ENCODE results near the gene PYCARD. TPM values are rescaled to one million over a fixed set of nuclear protein-coding genes. Genes with fewer than 3 reads are reported as not detected.
"Not testable (repeated sequence)": the region's sequence is repeated elsewhere in the genome, so short reads cannot be mapped to it uniquely, and the experiment has no call there.

Gene PYCARD
- total RNA-seq, 1 experiment from 2014 or later: 37.5 TPM

DNA sequence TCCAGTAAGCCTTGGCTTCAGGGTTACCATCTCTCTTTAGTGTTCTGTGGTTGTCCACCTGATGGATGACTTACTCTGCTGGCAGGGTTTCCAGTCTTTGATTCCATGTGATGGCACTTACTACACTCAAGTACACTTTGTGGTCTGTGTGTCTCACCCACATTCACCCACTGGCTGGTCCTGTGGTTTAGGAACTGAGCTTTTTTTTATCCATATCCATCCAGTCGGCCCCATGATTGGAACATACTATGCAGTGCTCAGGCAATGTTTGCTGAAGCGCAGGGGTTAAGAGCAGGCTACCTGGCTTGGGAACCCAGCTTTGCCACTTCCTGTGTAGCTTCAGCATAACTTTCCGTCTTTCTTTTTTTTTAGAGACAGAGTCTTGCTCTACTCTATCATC is 25.4 kb downstream of the PYCARD start:
- Mint-ChIP-seq H3K9me3 (peaks cover 3 to 11% of the 10 kb centered on the region in 2 experiments; a peak in 4 of 5 replicates), H3K27ac (peak overlapping the region in 1 of 3 experiments; percentile 40; a peak in 1 of 7 replicates), H3K4me3 (no peak overlapping the region), H3K4me1 (peaks cover 25 to 28% of the 10 kb centered on the region in 2 experiments), H3K27me3 (ENCODE audit: low read depth) (no peaks in the 10 kb centered on the region; the same call in none of the 2 replicates), H3K36me3 (ENCODE audit: insufficient read depth in 1 of 3, low read depth in 3 of 3) (peaks cover 12 to 14% (median 14%) of the 10 kb centered on the region in 3 experiments)
- Histone ChIP-seq H3K79me1 (ENCODE audit: insufficient read depth, low read depth, low read length, poor library complexity, severe bottlenecking) (no peaks in the 10 kb centered on the region), H2BK5ac (ENCODE audit: insufficient read length, low read length) (no peak overlapping the region), H4K5ac (ENCODE audit: insufficient read length, low read depth, low read length) (no peak overlapping the region), H3K79me2 (ENCODE audit: insufficient read depth, low read length) (peaks cover 16% of the 10 kb centered on the region), H2AK5ac (ENCODE audit: insufficient read length, low read length) (no peak overlapping the region), H2AFZ (ENCODE audit: low read length) (no peak overlapping the region), H3K9ac (ENCODE audit: extremely low read depth, insufficient read length, low read length) (no peak overlapping the region), H3K56ac (ENCODE audit: insufficient read length, low read depth, low read length) (no peak overlapping the region), H3K4me1 (ENCODE audit: insufficient read depth, low read length) (no peaks in the 10 kb centered on the region; the same call in 1 of the 2 replicates), H3K27me3 (ENCODE audit: insufficient read depth, low read length) (no peaks in the 10 kb centered on the region), H3K4me2 (ENCODE audit: insufficient read depth, insufficient read length, low read length) (no peak overlapping the region), H3K27ac (ENCODE audit: insufficient read length, low read depth, low read length) (no peak overlapping the region), H3K9me3 (ENCODE audit: control insufficient read depth, low read depth, low read length) (no peaks in the 10 kb centered on the region), H3K14ac (ENCODE audit: insufficient read depth, low read length) (no peak overlapping the region), H2BK120ac (ENCODE audit: low read depth, low read length, poor library complexity, severe bottlenecking) (no peak overlapping the region), H3K4ac (ENCODE audit: low read depth, low read length) (no peak overlapping the region), H4K91ac (ENCODE audit: insufficient read length, low read depth, low read length) (no peak overlapping the region), H3K23ac (ENCODE audit: insufficient read length, low read depth, low read length) (no peak overlapping the region), H4K8ac (replicated peaks; ENCODE audit: insufficient read length, low read depth, low read length) (no peak overlapping the region), H3K18ac (ENCODE audit: insufficient read length, low read depth, low read length) (no peak overlapping the region), H2BK12ac (ENCODE audit: insufficient read length, low read depth, low read length) (no peak overlapping the region), H3T11ph (ENCODE audit: low read length) (no peak overlapping the region), H2BK15ac (ENCODE audit: low read depth, low read length) (no peak overlapping the region), H4K20me1 (ENCODE audit: control insufficient read depth, insufficient read depth, insufficient read length) (no peaks in the 10 kb centered on the region), H2BK20ac (ENCODE audit: low read depth, low read length, poor library complexity, severe bottlenecking) (no peak overlapping the region), H3K23me2 (ENCODE audit: insufficient read length, low read depth, low read length, poor library complexity, severe bottlenecking) (peaks cover 9% of the 10 kb centered on the region)
- DNase-seq: no peak
- no CpG with 5 or more reads among the region's 3 CpGs for WGBS (ENCODE audit: extremely low coverage, insufficient read length, low lambda C conversion rate)
- TF ChIP-seq, protein P1, sequence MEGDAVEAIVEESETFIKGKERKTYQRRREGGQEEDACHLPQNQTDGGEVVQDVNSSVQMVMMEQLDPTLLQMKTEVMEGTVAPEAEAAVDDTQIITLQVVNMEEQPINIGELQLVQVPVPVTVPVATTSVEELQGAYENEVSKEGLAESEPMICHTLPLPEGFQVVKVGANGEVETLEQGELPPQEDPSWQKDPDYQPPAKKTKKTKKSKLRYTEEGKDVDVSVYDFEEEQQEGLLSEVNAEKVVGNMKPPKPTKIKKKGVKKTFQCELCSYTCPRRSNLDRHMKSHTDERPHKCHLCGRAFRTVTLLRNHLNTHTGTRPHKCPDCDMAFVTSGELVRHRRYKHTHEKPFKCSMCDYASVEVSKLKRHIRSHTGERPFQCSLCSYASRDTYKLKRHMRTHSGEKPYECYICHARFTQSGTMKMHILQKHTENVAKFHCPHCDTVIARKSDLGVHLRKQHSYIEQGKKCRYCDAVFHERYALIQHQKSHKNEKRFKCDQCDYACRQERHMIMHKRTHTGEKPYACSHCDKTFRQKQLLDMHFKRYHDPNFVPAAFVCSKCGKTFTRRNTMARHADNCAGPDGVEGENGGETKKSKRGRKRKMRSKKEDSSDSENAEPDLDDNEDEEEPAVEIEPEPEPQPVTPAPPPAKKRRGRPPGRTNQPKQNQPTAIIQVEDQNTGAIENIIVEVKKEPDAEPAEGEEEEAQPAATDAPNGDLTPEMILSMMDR (conservative IDR thresholded peaks at IDR 0.05): no peak

DNA sequence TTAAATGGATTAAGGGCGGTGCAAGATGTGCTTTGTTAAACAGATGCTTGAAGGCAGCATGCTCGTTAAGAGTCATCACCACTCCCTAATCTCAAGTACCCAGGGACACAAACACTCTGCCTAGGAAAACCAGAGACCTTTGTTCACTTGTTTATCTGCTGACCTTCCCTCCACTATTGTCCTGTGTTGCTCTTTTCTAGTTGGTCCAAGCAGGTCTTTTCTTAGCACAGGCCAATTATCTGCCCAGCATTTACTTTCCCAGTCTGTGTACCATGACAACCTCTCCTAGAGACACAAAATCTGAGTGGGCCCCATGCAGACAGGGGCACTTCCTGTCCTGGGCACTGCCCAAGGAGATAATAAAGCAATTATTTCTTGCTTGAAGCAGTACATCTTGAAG is 32.5 kb downstream of the PYCARD start:
- not testable (repeated sequence) for H3K4me3 Mint-ChIP-seq; H2BK12ac ChIP-seq (ENCODE audit: insufficient read length, low read depth, low read length); H2BK5ac ChIP-seq (ENCODE audit: insufficient read length, low read length); H3K23ac ChIP-seq (ENCODE audit: insufficient read length, low read depth, low read length); DNase-seq; H2AK5ac ChIP-seq (ENCODE audit: insufficient read length, low read length); H3K79me2 ChIP-seq (ENCODE audit: insufficient read depth, low read length); H3K18ac ChIP-seq (ENCODE audit: insufficient read length, low read depth, low read length); H3K23me2 ChIP-seq (ENCODE audit: insufficient read length, low read depth, low read length, poor library complexity, severe bottlenecking); H4K8ac ChIP-seq (replicated peaks; ENCODE audit: insufficient read length, low read depth, low read length); H4K5ac ChIP-seq (ENCODE audit: insufficient read length, low read depth, low read length); H3K9me3 ChIP-seq (ENCODE audit: control insufficient read depth, low read depth, low read length); H4K20me1 ChIP-seq (ENCODE audit: control insufficient read depth, insufficient read depth, insufficient read length); H3K4me1 ChIP-seq (ENCODE audit: insufficient read depth, low read length); H3K27me3 ChIP-seq (ENCODE audit: insufficient read depth, low read length); H4K91ac ChIP-seq (ENCODE audit: insufficient read length, low read depth, low read length); H3K79me1 ChIP-seq (ENCODE audit: insufficient read depth, low read depth, low read length, poor library complexity, severe bottlenecking); H2BK120ac ChIP-seq (ENCODE audit: low read depth, low read length, poor library complexity, severe bottlenecking); H3K56ac ChIP-seq (ENCODE audit: insufficient read length, low read depth, low read length); H3K4ac ChIP-seq (ENCODE audit: low read depth, low read length); H3K9ac ChIP-seq (ENCODE audit: extremely low read depth, insufficient read length, low read length); H3K36me3 Mint-ChIP-seq (ENCODE audit: insufficient read depth in 1 of 3, low read depth in 3 of 3); H3T11ph ChIP-seq (ENCODE audit: low read length); H3K14ac ChIP-seq (ENCODE audit: insufficient read depth, low read length); H3K4me2 ChIP-seq (ENCODE audit: insufficient read depth, insufficient read length, low read length); H2BK15ac ChIP-seq (ENCODE audit: low read depth, low read length); H3K27ac ChIP-seq (ENCODE audit: insufficient read length, low read depth, low read length); H3K27me3 Mint-ChIP-seq (ENCODE audit: low read depth); H2AFZ ChIP-seq (ENCODE audit: low read length); H2BK20ac ChIP-seq (ENCODE audit: low read depth, low read length, poor library complexity, severe bottlenecking)
- WGBS (ENCODE audit: extremely low coverage, insufficient read length, low lambda C conversion rate): no CpG with 5 or more reads among the region's 2 CpGs
- peaks cover 5 to 16% of the 10 kb centered on the region in 2 experiments; a peak in 4 of 5 replicates for H3K9me3 Mint-ChIP-seq
- H3K27ac Mint-ChIP-seq: peak overlapping the region in 2 of 3 experiments; percentile 13 to 49; a peak in 3 of 7 replicates
- H3K4me1 Mint-ChIP-seq: peaks cover 27% of the 10 kb centered on the region in 2 experiments

All from H9 (cell line).